Bronchial smooth muscle cell (primary cell): ENCODE measurements around the gene WDR43. TPM values are rescaled to one million over a fixed set of nuclear protein-coding genes. Genes with fewer than 3 reads are reported as not detected.

Experiments used
- total RNA-seq: library from RNA; depleted of rRNA; stranded (reverse); fragments of >200 nt; gene quantifications from 2 replicates; pipeline ENCODE4 v1.2.1, GENCODE V29; 2014

Gene WDR43
- total RNA-seq, result 37.5 and 64.7 TPM in 2 replicates

DNA sequence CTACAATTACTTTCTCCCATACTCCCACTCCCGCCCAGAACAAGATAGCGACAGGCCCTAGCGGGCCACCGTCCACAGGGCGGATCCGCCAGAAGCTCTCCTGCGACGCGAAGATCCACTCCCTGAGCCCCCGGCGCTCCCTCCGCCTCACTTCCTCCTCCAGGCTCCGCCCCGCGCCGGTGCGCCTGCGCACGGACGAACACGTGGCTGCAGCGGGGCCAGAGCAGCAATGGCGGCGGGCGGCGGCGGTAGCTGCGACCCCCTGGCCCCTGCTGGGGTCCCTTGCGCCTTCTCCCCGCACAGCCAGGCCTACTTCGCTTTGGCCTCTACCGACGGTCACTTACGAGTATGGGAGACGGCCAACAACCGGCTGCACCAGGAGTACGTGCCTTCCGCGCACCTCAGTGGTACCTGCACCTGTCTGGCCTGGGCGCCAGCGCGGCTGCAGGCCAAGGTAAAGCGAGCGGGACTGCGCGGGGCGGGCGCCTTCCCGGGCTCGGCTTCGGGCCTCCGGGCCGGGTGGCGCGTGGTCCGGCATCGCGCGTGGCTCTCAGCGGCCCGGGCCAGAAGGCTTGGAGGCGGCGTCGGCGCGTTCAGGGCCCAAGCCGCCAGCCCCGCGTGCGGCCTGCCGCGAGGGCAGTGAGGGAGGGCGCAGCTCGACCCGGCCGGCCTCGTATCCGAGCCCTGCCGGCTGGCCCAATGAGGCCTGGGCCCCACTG, at the start of gene WDR43:
Gene WDR43 (plus strand): TSS at position 198 of the 719 bp plus-strand sequence. CDS start 32 bp downstream, at position 230.

GRCh38 chr2:28870146-28870891, 24.1 kb upstream of the WDR43 start, which contains the start of gene TRMT61B:
TSS of gene TRMT61B (minus strand) at chr2:28870309. CDS start at chr2:28870277, 32 bp downstream.

DNA sequence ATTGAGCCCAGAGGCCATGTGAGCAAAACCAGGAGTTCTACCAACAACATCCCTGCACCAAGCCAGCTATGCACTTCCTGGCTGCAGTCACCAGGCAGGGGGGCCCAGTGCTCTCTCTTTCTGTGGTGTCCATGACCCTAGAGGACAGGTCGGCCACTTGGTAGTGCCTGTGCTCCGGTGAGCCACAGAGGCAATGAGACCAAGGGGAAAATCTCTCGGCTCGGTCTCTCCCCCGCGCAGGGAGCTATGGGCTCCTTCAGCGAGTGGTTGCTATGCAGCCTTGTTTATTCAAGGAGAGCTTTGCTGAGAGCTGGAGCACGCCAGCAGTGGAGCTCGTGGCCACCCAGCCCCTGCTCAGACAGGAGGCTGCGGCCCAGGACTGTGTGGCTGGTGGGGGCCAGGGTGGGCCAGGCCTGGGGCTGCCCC, 86.6 kb downstream of the WDR43 start, which contains the start of gene TOGARAM2:
Gene TOGARAM2 (plus strand): TSS at position 283 of the 426 bp plus-strand sequence. CDS start 13,537 bp downstream, outside the sequence.

Other genes starting within 250 kb of the WDR43 start
- gene PPP1CB, start 142.8 kb upstream of the WDR43 start, total RNA-seq, result 160 and 223 TPM in 2 replicates
- 0.86 and 1.3 TPM in 2 replicates for gene SPDYA, start 83.8 kb upstream of the WDR43 start, total RNA-seq
- gene TRMT61B, start 24.4 kb upstream of the WDR43 start, total RNA-seq, result 10.9 and 12.8 TPM in 2 replicates
- 0.09 and 0.47 TPM in 2 replicates for gene TOGARAM2, start 86.6 kb downstream of the WDR43 start, total RNA-seq
- gene PCARE, start 179.9 kb downstream of the WDR43 start, total RNA-seq, result not detected in 2 replicates
- 50.0 and 61.0 TPM in 2 replicates for gene CLIP4, start 220.7 kb downstream of the WDR43 start, total RNA-seq